Neural cell (in vitro differentiated cells): ENCODE results near the gene KRTAP5-8.
"Not testable (repeated sequence)": the region's sequence is repeated elsewhere in the genome, so short reads cannot be mapped to it uniquely, and the experiment has no call there.

Experiments used
- CTCF ChIP-seq: fragments of 450-650 bp; IDR thresholded peaks from 2 replicates; pipeline ENCODE4 v1.5.1; 2014; ENCODE audit warnings: antibody characterized with exemption, mild to moderate bottlenecking, moderate library complexity; ENCODE audit not compliant: poor library complexity, severe bottlenecking
- EP300 ChIP-seq: fragments of 450-650 bp; conservative IDR thresholded peaks from 2 replicates; pipeline ENCODE4 v1.6.1; 2014; ENCODE audit warnings: antibody characterized with exemption, mild to moderate bottlenecking, moderate library complexity; ENCODE audit not compliant: poor library complexity, severe bottlenecking
- EZH2 ChIP-seq: fragments of 200-600, 300-800 bp; shearing (Covaris generic), sonication (generic); IDR thresholded peaks from 2 replicates; pipeline ENCODE4 v1.6.1; 2014; ENCODE audit warnings: antibody characterized with exemption, low read length, borderline replicate concordance, mild to moderate bottlenecking; ENCODE audit not compliant: insufficient read depth, poor library complexity, severe bottlenecking
- MXI1 ChIP-seq: fragments of 450-650 bp; conservative IDR thresholded peaks from 2 replicates; pipeline ENCODE4 v1.6.1; 2014; ENCODE audit warnings: antibody characterized with exemption, mild to moderate bottlenecking; ENCODE audit not compliant: poor library complexity, severe bottlenecking
- POLR2AphosphoS5 ChIP-seq: IDR thresholded peaks from 2 replicates; pipeline ENCODE4 v1.6.1; 2012
- RAD21 ChIP-seq: fragments of 450-650 bp; conservative IDR thresholded peaks from 2 replicates; pipeline ENCODE4 v1.6.1; 2014; ENCODE audit warnings: antibody characterized with exemption, mild to moderate bottlenecking, moderate library complexity
- REST ChIP-seq: IDR thresholded peaks from 2 replicates; pipeline ENCODE4 v1.6.1; 2012; ENCODE audit warnings: borderline replicate concordance
- SMC3 ChIP-seq: fragments of 450-650 bp; conservative IDR thresholded peaks from 2 replicates; pipeline ENCODE4 v1.6.1; 2014; ENCODE audit warnings: antibody characterized with exemption, mild to moderate bottlenecking, moderate library complexity; ENCODE audit not compliant: poor library complexity
- TAF1 ChIP-seq: IDR thresholded peaks from 2 replicates; pipeline ENCODE4 v1.6.1; 2012; ENCODE audit warnings: low read depth

GRCh38 chr11:71539971-71540370 is 2.1 kb downstream of the KRTAP5-8 start:
- not testable (repeated sequence) for TF ChIP-seq CTCF, POLR2AphosphoS5, EZH2, TAF1, REST, RAD21, SMC3, EP300, MXI1
